ENCODE data around the gene NUP188. TPM values are rescaled to one million over a fixed set of nuclear protein-coding genes. Genes with fewer than 3 reads are reported as not detected.

NUP188 gene
- total RNA-seq, 1 donor from 2014 or later: 15.9 TPM

- TF ChIP-seq CTCF (IDR thresholded peaks at IDR 0.05; ENCODE audit: borderline replicate concordance): no peak
- no peaks in the 10 kb centered on the region for H3K9me3 ChIP-seq (replicated peaks)
- no peak overlapping the region for H3K4me3 ChIP-seq
- no peaks in the 10 kb centered on the region for H3K27me3 ChIP-seq (ENCODE audit: low read depth)
- peaks cover 12% of the 10 kb centered on the region for H3K4me1 ChIP-seq
- H3K36me3 ChIP-seq: peaks cover 93% of the 10 kb centered on the region
- peak overlapping the region; percentile 78 for H3K27ac ChIP-seq (replicated peaks)
- DNase-seq: peak; percentile 86
- intact Hi-C loops (cut with micrococcal nuclease): no loop called here
Measured at GRCh38 chr9:129052592-129052991, 105.1 kb downstream of the NUP188 start.

- Histone ChIP-seq H3K27ac (replicated peaks) (peak overlapping the region; percentile 78), H3K4me3 (no peak overlapping the region), H3K36me3 (peaks cover 89% of the 10 kb centered on the region), H3K27me3 (ENCODE audit: low read depth) (no peaks in the 10 kb centered on the region), H3K9me3 (replicated peaks) (no peaks in the 10 kb centered on the region), H3K4me1 (peaks cover 12% of the 10 kb centered on the region)
- DNase-seq: no peak
- TF ChIP-seq CTCF (IDR thresholded peaks at IDR 0.05; ENCODE audit: borderline replicate concordance): no peak
- intact Hi-C loops (cut with micrococcal nuclease): no loop called here
Measured at GRCh38 chr9:129053020-129053419, 105.5 kb downstream of the NUP188 start.

GRCh38 chr9:129054163-129054851 lies 106.8 kb downstream of the NUP188 start:
- DNase-seq: no peak
- Histone ChIP-seq H3K4me1 (peaks cover 12% of the 10 kb centered on the region), H3K9me3 (replicated peaks) (no peaks in the 10 kb centered on the region), H3K27me3 (ENCODE audit: low read depth) (no peaks in the 10 kb centered on the region), H3K4me3 (no peak overlapping the region), H3K36me3 (peaks cover 85% of the 10 kb centered on the region), H3K27ac (replicated peaks) (no peak overlapping the region)
- no peak for TF ChIP-seq CTCF (IDR thresholded peaks at IDR 0.05; ENCODE audit: borderline replicate concordance)
- intact Hi-C loops (cut with micrococcal nuclease): no loop called here

Other genes with a start within 250 kb of the NUP188 start
- gene PKN3, start 245.2 kb upstream of the NUP188 start, total RNA-seq: 6.3 TPM
- gene ZDHHC12, start 223.6 kb upstream of the NUP188 start, total RNA-seq: 6.3 TPM
- gene ZER1, start 175.8 kb upstream of the NUP188 start, total RNA-seq: 61.6 TPM
- gene TBC1D13, start 160.4 kb upstream of the NUP188 start, total RNA-seq: 17.9 TPM
- 75.3 TPM for gene ENDOG, start 129.2 kb upstream of the NUP188 start, total RNA-seq
- 17.5 TPM for gene SPOUT1, start 117.9 kb upstream of the NUP188 start, total RNA-seq
- 12.1 TPM for gene KYAT1, start 65.7 kb upstream of the NUP188 start, total RNA-seq
- 19.8 TPM for gene LRRC8A, start 65.6 kb upstream of the NUP188 start, total RNA-seq
- 20.3 TPM for gene PHYHD1, start 26.7 kb upstream of the NUP188 start, total RNA-seq
- 8.4 TPM for gene DOLK, start 96 bp upstream of the NUP188 start, total RNA-seq
- 33.9 TPM for gene SH3GLB2, start 80.6 kb downstream of the NUP188 start, total RNA-seq
- 35.6 TPM for gene MIGA2, start 88.9 kb downstream of the NUP188 start, total RNA-seq
- gene DOLPP1, start 133.4 kb downstream of the NUP188 start, total RNA-seq: 9.4 TPM
- gene CRAT, start 163.1 kb downstream of the NUP188 start, total RNA-seq: 85.3 TPM
- gene PTPA, start 163.7 kb downstream of the NUP188 start, total RNA-seq: 162 TPM
- 3.8 TPM for gene IER5L, start 230.6 kb downstream of the NUP188 start, total RNA-seq

Data from left ventricle myocardium inferior (tissue), 1 donor.